CD14-positive monocyte (primary cell): Measurements from ENCODE around the gene ATP5F1A. TPM values are rescaled to one million over a fixed set of nuclear protein-coding genes. Genes with fewer than 3 reads are reported as not detected.

Experiments
- DNase-seq, 3 donors: peaks; one replicate each; pipeline ENCODE4 v3.0.0-alpha.2; 2011 to 2022
- H2AFZ ChIP-seq: 2 replicates; pipeline ENCODE4 v1.6.0; 2012; ENCODE audit warnings: mild to moderate bottlenecking, low read depth, low read length, inconsistent platforms; ENCODE audit not compliant: insufficient read depth, poor library complexity, severe bottlenecking
- H3K27ac ChIP-seq, 2 donors: 1 replicate in 1 of 2; 2 replicates in 1 of 2; pipeline ENCODE4 v1.5.1; 2012 to 2013; ENCODE audit warnings: low read length in 2 of 2, control low read depth in 1 of 2, inconsistent platforms in 1 of 2, low read depth in 1 of 2, mild to moderate bottlenecking in 1 of 2
- H3K27me3 ChIP-seq, 2 donors: one replicate each; pipeline versions ENCODE4 v1.6.0 to v1.6.1; 2011 to 2013; ENCODE audit warnings: low read length in 2 of 2; ENCODE audit not compliant: control insufficient read depth in 2 of 2, insufficient read depth in 2 of 2
- H3K36me3 ChIP-seq, 2 donors: replicated peaks in 1 of 2; 1 replicate in 1 of 2; 2 replicates in 1 of 2; pipeline versions ENCODE4 v1.5.1 to v1.6.1; 2012 to 2013; ENCODE audit warnings: low read length in 2 of 2, control low read depth in 1 of 2, inconsistent platforms in 1 of 2, mild to moderate bottlenecking in 1 of 2; ENCODE audit not compliant: insufficient read depth in 2 of 2, control insufficient read depth in 1 of 2
- H3K4me1 ChIP-seq, 2 donors: 1 replicate in 1 of 2; 2 replicates in 1 of 2; pipeline versions ENCODE4 v1.5.1 to v1.6.1; 2012 to 2013; ENCODE audit warnings: low read length in 2 of 2, control low read depth in 1 of 2, inconsistent platforms in 1 of 2, mild to moderate bottlenecking in 1 of 2, moderate library complexity in 1 of 2; ENCODE audit not compliant: insufficient read depth in 2 of 2, control insufficient read depth in 1 of 2
- H3K4me2 ChIP-seq: replicated peaks from 2 replicates; pipeline ENCODE3; 2012; ENCODE audit warnings: low read length, moderate library complexity, mild to moderate bottlenecking; ENCODE audit not compliant: poor library complexity, severe bottlenecking; ENCODE audit errors: extremely low read depth
- H3K4me3 ChIP-seq, 3 experiments: fragments of 200-600 bp in 1 of 3; sonication (generic) in 1 of 3; replicated peaks in 1 of 3; 1 replicate in 2 of 3; 2 replicates in 1 of 3; pipeline ENCODE4 v1.5.1; 2011 to 2013; ENCODE audit warnings: low read length in 3 of 3, mild to moderate bottlenecking in 3 of 3, control low read depth in 2 of 3, low read depth in 2 of 3, inconsistent platforms in 1 of 3, moderate library complexity in 1 of 3
- H3K79me2 ChIP-seq: 2 replicates; pipeline ENCODE4 v1.6.0; 2012; ENCODE audit warnings: mild to moderate bottlenecking, control low read depth, inconsistent platforms, low read length, moderate library complexity; ENCODE audit not compliant: insufficient read depth
- H3K9ac ChIP-seq: 2 replicates; pipeline ENCODE4 v1.6.0; 2017; ENCODE audit warnings: low read length, mild to moderate bottlenecking; ENCODE audit not compliant: insufficient read depth, poor library complexity, severe bottlenecking
- H3K9me3 ChIP-seq, 2 donors: replicated peaks in 1 of 2; 1 replicate in 1 of 2; 2 replicates in 1 of 2; pipeline versions ENCODE4 v1.5.1 to v1.6.1; 2012 to 2013; ENCODE audit warnings: low read length in 2 of 2, control low read depth in 1 of 2; ENCODE audit not compliant: control insufficient read depth in 1 of 2, insufficient read depth in 1 of 2
- H4K20me1 ChIP-seq: 2 replicates; pipeline ENCODE4 v1.6.0; 2012; ENCODE audit warnings: mild to moderate bottlenecking, low read length, control low read depth, moderate library complexity; ENCODE audit not compliant: insufficient read depth
- H3K27ac Mint-ChIP-seq, 7 donors: one replicate each; pipeline ENCODE4 v1.8.0; 2020; ENCODE audit warnings: mild to moderate bottlenecking in 7 of 7, mixed read lengths in 7 of 7, moderate library complexity in 6 of 7, inconsistent platforms in 2 of 7
- H3K27me3 Mint-ChIP-seq, 3 donors: one replicate each; pipeline ENCODE4 v1.8.0; 2021 to 2022; ENCODE audit warnings: low read depth in 3 of 3, mild to moderate bottlenecking in 3 of 3, mixed read lengths in 3 of 3, moderate library complexity in 3 of 3, inconsistent platforms in 1 of 3
- H3K36me3 Mint-ChIP-seq, 2 donors: one replicate each; pipeline ENCODE4 v1.8.0; 2020; ENCODE audit warnings: mixed read lengths in 2 of 2, inconsistent platforms in 1 of 2, mild to moderate bottlenecking in 1 of 2
- H3K4me1 Mint-ChIP-seq: one replicate; pipeline ENCODE4 v1.8.0; 2020; ENCODE audit warnings: mild to moderate bottlenecking, mixed read lengths
- H3K4me3 Mint-ChIP-seq, 2 donors: one replicate each; pipeline ENCODE4 v1.8.0; 2020; ENCODE audit warnings: mild to moderate bottlenecking in 2 of 2, mixed read lengths in 2 of 2, moderate library complexity in 1 of 2
- H3K9me3 Mint-ChIP-seq, 7 donors: one replicate each; pipeline ENCODE4 v1.8.0; 2020 to 2022; ENCODE audit warnings: mixed read lengths in 7 of 7, mild to moderate bottlenecking in 6 of 7, moderate library complexity in 6 of 7, inconsistent platforms in 2 of 7
- WGBS: methylation state at CpG from one replicate; pipeline ENCODE4 v1.1.5; 2013; ENCODE audit warnings: missing lambda C conversion rate; ENCODE audit not compliant: insufficient coverage; 5-methylcytosine and 5-hydroxymethylcytosine counted together
- intact Hi-C, 2 donors: fragments of 100-400 bp; cut with micrococcal nuclease; formaldehyde crosslinking; loops; one replicate each; pipeline versions ENCODE4 v1.15.0 to v1.15.1; 2023
- polyA plus RNA-seq, 3 donors: library from polyadenylated mRNA; depleted of rRNA in 1 of 3; unstranded in 2 of 3; stranded (reverse) in 1 of 3; fragments of 300-500 nt in 2 of 3; fragments of >200 nt in 1 of 3; fragmentation: Illumina TruSeq in 2 of 3; gene quantifications; 1 replicate in 2 of 3; 2 replicates in 1 of 3; pipeline ENCODE4 v1.2.3, GENCODE V29; 2012 to 2021
- TF ChIP-seq, protein P1 (sequence below): fragments of 200-600 bp; IDR thresholded peaks from one replicate; pipeline ENCODE4 v1.8.0; 2022; ENCODE audit warnings: antibody characterized with exemption, mild to moderate bottlenecking

ATP5F1A gene
- polyA plus RNA-seq, 3 donors: 251 to 553 (median 524) TPM

DNA sequence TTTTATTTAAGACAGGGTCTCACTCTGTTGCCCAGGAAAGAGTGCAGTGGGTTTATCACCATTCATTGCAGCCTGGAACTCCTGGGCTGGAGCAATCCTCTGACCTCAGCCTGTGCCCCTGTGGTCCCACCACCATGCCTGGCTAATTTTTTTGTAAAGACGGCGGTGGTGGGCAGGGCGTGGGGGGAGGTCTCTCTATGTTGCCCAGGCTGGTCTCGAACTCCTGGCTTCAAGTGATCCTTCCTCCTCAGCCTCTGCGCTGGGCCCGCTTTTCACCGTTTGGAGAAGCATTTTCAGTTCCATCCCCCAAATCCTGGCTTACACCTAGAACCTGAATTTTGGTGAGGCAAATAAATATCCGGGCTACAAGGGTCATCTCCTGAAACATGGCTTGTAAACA lies 1.4 kb upstream of the ATP5F1A start:
- TF ChIP-seq, protein P1, sequence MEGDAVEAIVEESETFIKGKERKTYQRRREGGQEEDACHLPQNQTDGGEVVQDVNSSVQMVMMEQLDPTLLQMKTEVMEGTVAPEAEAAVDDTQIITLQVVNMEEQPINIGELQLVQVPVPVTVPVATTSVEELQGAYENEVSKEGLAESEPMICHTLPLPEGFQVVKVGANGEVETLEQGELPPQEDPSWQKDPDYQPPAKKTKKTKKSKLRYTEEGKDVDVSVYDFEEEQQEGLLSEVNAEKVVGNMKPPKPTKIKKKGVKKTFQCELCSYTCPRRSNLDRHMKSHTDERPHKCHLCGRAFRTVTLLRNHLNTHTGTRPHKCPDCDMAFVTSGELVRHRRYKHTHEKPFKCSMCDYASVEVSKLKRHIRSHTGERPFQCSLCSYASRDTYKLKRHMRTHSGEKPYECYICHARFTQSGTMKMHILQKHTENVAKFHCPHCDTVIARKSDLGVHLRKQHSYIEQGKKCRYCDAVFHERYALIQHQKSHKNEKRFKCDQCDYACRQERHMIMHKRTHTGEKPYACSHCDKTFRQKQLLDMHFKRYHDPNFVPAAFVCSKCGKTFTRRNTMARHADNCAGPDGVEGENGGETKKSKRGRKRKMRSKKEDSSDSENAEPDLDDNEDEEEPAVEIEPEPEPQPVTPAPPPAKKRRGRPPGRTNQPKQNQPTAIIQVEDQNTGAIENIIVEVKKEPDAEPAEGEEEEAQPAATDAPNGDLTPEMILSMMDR: no peak
- no peak overlapping the region for H3K4me2 ChIP-seq
- no peak overlapping the region for H3K27ac Mint-ChIP-seq
- H3K9me3 ChIP-seq: no peaks in the 10 kb centered on the region
- H3K27ac ChIP-seq: no peak overlapping the region
- H4K20me1 ChIP-seq: peaks cover 10% of the 10 kb centered on the region
- H3K9ac ChIP-seq: no peak overlapping the region
- no peaks in the 10 kb centered on the region for H3K27me3 Mint-ChIP-seq
- H3K4me1 Mint-ChIP-seq: peaks cover 23% of the 10 kb centered on the region
- peaks cover 0 to 2% (median 0%) of the 10 kb centered on the region in 7 donors for H3K9me3 Mint-ChIP-seq
- no peaks in the 10 kb centered on the region for H3K27me3 ChIP-seq
- peaks cover 4 to 10% of the 10 kb centered on the region in 2 donors for H3K36me3 Mint-ChIP-seq
- H3K4me3 Mint-ChIP-seq: no peak overlapping the region
- peaks cover 18 to 31% of the 10 kb centered on the region in 2 donors for H3K4me1 ChIP-seq
- intact Hi-C loops: no loop called here
- no peak overlapping the region for H3K4me3 ChIP-seq
- peaks cover 48% of the 10 kb centered on the region for H3K79me2 ChIP-seq
- 96% methylated on average over 4 of the region's 8 CpGs for WGBS
- no peak for DNase-seq
- no peak overlapping the region for H2AFZ ChIP-seq
- H3K36me3 ChIP-seq: peaks cover 3 to 10% of the 10 kb centered on the region in 2 donors

DNA sequence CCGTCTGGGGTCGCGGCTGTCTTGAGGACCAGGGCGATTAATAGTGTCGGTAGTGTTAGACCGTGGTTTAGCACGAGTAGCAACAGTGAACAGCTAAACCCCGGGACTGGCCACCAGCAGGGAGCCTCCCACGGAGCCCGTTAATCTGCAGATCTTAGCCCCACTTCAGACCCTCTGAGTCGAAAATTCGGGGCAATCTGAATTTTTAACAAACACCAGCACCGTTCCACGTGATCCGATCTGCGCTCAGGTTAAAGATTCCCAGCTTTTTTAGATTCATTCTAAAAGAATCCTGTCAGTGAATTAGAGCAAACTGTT lies 479 bp upstream of the ATP5F1A start:
- no peaks in the 10 kb centered on the region for H3K27me3 ChIP-seq
- H3K79me2 ChIP-seq: peaks cover 53% of the 10 kb centered on the region
- peaks cover 7 to 19% of the 10 kb centered on the region in 2 donors for H3K36me3 Mint-ChIP-seq
- peak overlapping the region; percentile 99 for H2AFZ ChIP-seq
- H3K27me3 Mint-ChIP-seq: no peaks in the 10 kb centered on the region
- peak overlapping the region; percentile 90 to 95 for H3K4me3 Mint-ChIP-seq
- peak overlapping the region; percentile 82 to 98 (median 97) for H3K27ac Mint-ChIP-seq
- H3K4me3 ChIP-seq: peak overlapping the region; percentile 75 to 99 (median 80)
- TF ChIP-seq, protein P1: no peak
- no peaks in the 10 kb centered on the region for H3K9me3 ChIP-seq
- H3K27ac ChIP-seq: peak overlapping the region; percentile 76 to 98
- peaks cover 18 to 25% of the 10 kb centered on the region in 2 donors for H3K4me1 ChIP-seq
- H3K4me1 Mint-ChIP-seq: peaks cover 21% of the 10 kb centered on the region
- peaks cover 9 to 19% of the 10 kb centered on the region in 2 donors for H3K36me3 ChIP-seq
- peaks cover 19% of the 10 kb centered on the region for H4K20me1 ChIP-seq
- DNase-seq: no peak
- 35% methylated on average over 10 of the region's 16 CpGs for WGBS
- H3K9ac ChIP-seq: peak overlapping the region; percentile 92
- intact Hi-C loops: no loop called here
- peak overlapping the region; percentile 98 for H3K4me2 ChIP-seq
- peaks cover 0 to 2% (median 0%) of the 10 kb centered on the region in 7 donors for H3K9me3 Mint-ChIP-seq
